Peyer's patch (tissue), 4 donors: ENCODE data around the gene PLPP6. TPM values are rescaled to one million over a fixed set of nuclear protein-coding genes. Genes with fewer than 3 reads are reported as not detected.

ENCODE experiments used
- DNase-seq, 3 donors: peaks; one replicate each; pipeline ENCODE4 v3.0.0-alpha.2; 2017 to 2019
- H3K27ac ChIP-seq, 4 donors: fragments of 200-600 bp; sonication (generic); one replicate each; pipeline ENCODE4 v1.5.1; 2016 to 2019
- H3K27me3 ChIP-seq, 2 donors: fragments of 200-600 bp; sonication (generic); one replicate each; pipeline ENCODE4 v1.5.1; 2019
- H3K36me3 ChIP-seq, 3 donors: fragments of 200-600 bp; sonication (generic); one replicate each; pipeline ENCODE4 v1.5.1; 2016 to 2019
- H3K4me1 ChIP-seq, 4 donors: fragments of 200-600 bp; sonication (generic); one replicate each; pipeline ENCODE4 v1.5.1; 2016 to 2019
- H3K4me3 ChIP-seq, 4 donors: fragments of 200-600 bp; sonication (generic); 1 replicate in 3 of 4; 2 replicates in 1 of 4; pipeline ENCODE4 v1.5.1; 2016 to 2019; ENCODE audit warnings: mild to moderate bottlenecking in 1 of 4
- H3K9me3 ChIP-seq, 4 donors: fragments of 200-600 bp; sonication (generic); one replicate each; pipeline ENCODE4 v1.5.1; 2016 to 2019; ENCODE audit warnings: mild to moderate bottlenecking in 1 of 4
- POLR2A ChIP-seq, 2 donors: fragments of 450-650 bp; IDR thresholded peaks; one replicate each; pipeline ENCODE4 v1.5.1; 2017; ENCODE audit warnings: antibody characterized with exemption in 2 of 2, mild to moderate bottlenecking in 2 of 2, moderate library complexity in 2 of 2
- total RNA-seq, 4 donors: library from RNA; depleted of rRNA; stranded (reverse); fragments of >200 nt; gene quantifications; one replicate each; pipeline ENCODE4 v1.1.0, GENCODE V29; 2016
- TF ChIP-seq, protein P1 (sequence below), 6 experiments: fragments of 450-650 bp in 4 of 6; fragments of 200-600 bp in 2 of 6; sonication (generic) in 1 of 6; IDR thresholded peaks; one replicate each; pipeline ENCODE4 v1.5.1; 2017 to 2019; ENCODE audit warnings: antibody characterized with exemption in 6 of 6, mild to moderate bottlenecking in 3 of 6, moderate library complexity in 1 of 6

Gene PLPP6
- total RNA-seq, 4 donors from 2014 or later, result 7.4 to 27.0 (median 19.7) TPM

DNA sequence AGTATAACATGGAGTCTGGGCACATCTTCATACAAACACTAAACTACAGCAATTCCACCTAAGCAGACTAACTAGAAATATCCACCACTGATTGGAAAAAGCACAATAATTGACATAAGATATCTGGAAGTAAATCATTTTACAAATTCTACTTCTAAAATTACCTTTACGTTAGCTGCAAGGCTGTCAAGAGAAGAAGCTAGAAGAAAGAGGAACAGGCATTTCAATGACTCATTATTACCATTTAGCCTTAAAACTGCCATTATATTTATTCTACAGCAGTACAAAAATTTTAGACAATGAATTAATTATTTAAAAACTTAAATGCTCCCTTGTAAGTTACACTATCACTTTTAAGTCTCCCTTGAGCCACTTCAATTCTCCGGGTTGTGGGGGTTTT is 43.4 kb upstream of the PLPP6 start:
- no peaks in the 10 kb centered on the region for H3K4me1 ChIP-seq
- TF ChIP-seq, protein P1, sequence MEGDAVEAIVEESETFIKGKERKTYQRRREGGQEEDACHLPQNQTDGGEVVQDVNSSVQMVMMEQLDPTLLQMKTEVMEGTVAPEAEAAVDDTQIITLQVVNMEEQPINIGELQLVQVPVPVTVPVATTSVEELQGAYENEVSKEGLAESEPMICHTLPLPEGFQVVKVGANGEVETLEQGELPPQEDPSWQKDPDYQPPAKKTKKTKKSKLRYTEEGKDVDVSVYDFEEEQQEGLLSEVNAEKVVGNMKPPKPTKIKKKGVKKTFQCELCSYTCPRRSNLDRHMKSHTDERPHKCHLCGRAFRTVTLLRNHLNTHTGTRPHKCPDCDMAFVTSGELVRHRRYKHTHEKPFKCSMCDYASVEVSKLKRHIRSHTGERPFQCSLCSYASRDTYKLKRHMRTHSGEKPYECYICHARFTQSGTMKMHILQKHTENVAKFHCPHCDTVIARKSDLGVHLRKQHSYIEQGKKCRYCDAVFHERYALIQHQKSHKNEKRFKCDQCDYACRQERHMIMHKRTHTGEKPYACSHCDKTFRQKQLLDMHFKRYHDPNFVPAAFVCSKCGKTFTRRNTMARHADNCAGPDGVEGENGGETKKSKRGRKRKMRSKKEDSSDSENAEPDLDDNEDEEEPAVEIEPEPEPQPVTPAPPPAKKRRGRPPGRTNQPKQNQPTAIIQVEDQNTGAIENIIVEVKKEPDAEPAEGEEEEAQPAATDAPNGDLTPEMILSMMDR (IDR thresholded peaks at IDR 0.05), result no peak
- TF ChIP-seq POLR2A (IDR thresholded peaks at IDR 0.05), result no peak

DNA sequence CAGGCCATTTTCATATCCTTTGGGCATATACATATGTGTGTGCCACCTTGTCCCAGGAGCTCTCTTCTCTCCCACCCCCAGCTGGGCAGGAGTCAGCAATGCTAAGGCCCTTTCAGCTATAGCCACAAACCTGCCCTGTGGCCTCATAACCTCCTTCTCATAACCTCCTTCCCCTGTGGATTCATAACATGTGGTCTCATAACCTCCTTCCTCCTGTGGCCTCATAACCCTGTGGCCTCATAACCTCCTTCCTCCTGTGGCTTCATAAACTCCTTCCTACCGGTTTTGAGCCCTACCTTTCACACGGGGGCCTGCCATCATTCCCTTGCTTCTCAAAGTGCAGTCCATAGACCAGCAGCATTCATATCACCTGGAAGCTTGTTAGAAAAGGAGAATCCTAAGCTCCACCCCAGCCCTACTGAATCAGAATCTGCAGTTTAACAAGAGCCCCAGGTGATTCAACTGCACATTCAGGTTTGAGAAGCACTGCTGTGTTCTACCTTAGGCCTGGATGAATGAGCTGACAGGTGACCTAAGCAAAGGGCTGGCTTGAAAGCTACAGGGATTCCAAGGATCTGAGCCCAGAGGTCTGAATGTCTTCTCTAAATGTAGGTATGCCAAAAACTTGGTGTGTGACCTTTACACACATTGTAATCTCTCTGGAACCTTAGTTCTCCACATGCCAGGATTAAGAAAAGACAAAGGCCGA is 41.9 kb upstream of the PLPP6 start:
- Histone ChIP-seq H3K9me3 (no peaks in the 10 kb centered on the region), H3K27ac (no peak overlapping the region), H3K4me1 (no peaks in the 10 kb centered on the region), H3K36me3 (peaks cover 0 to 11% (median 0%) of the 10 kb centered on the region in 3 donors), H3K4me3 (no peak overlapping the region), H3K27me3 (no peaks in the 10 kb centered on the region)
- DNase-seq, result no peak
- TF ChIP-seq POLR2A (IDR thresholded peaks at IDR 0.05), result no peak
- TF ChIP-seq, protein P1 (IDR thresholded peaks at IDR 0.05), result no peak

More for the DNA sequence above, 43.4 kb upstream of the PLPP6 start:
- H3K4me3 ChIP-seq, result no peak overlapping the region
- H3K36me3 ChIP-seq, result peaks cover 0 to 11% (median 0%) of the 10 kb centered on the region in 3 donors
- H3K27ac ChIP-seq, result no peak overlapping the region
- no peak for DNase-seq
- no peaks in the 10 kb centered on the region for H3K27me3 ChIP-seq
- no peaks in the 10 kb centered on the region for H3K9me3 ChIP-seq

DNA sequence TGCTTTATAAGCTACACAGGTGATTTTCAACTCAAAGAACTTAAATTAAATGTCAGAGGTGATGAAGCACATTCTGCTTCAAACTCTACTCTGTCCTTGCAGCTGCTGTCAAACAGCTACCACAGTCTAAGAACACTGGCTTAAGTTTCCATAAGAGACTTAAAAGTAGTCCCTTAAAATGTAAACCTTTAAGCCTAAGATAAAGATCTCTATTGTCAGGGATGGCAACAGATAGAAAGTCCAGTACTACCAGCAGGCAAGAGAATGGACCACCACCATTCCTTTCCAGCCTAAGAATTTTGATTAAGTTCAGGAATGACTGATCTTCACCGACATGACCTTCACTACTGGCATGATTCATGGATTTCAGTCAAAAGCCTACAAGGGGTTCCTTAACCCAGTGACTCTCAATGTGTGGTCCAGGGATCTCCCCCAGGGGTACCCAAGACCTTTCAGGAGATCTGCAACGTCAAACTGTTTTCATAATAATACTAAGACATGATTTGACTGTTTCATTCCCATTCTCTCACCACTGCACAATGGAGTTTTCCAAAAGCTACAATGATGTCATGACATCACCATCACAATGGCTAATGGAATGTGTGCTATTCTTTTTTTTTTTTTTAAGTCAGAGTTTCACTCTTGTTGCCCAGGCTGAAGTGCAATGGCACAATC is 41.1 kb upstream of the PLPP6 start:
- H3K27me3 ChIP-seq, result no peaks in the 10 kb centered on the region
- H3K4me1 ChIP-seq, result no peaks in the 10 kb centered on the region
- no peak overlapping the region for H3K27ac ChIP-seq
- no peak for TF ChIP-seq POLR2A (IDR thresholded peaks at IDR 0.05)
- TF ChIP-seq, protein P1 (IDR thresholded peaks at IDR 0.05), result no peak
- no peaks in the 10 kb centered on the region for H3K9me3 ChIP-seq
- no peak for DNase-seq
- no peak overlapping the region for H3K4me3 ChIP-seq
- peaks cover 0 to 11% (median 0%) of the 10 kb centered on the region in 3 donors for H3K36me3 ChIP-seq

DNA sequence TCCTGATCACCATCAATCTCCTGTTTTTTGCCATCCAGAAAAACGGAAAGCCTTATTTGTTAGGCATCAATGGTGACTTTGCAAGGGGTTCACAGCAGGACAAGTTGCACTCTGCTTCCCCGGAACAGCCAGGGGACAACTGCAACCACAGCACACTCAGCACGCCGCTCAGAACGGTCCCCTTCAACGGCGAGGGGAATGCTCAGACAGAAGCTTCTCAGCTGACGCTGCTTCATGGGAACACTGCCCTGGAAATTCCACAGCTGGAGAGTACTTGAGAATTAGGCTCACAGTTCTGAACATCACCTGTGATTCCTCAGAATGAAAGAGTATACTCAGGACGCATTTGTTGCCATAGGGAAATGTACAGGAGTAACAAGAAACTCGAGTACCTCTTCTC is 40.1 kb upstream of the PLPP6 start:
- TF ChIP-seq, protein P1 (IDR thresholded peaks at IDR 0.05), result no peak
- no peak for TF ChIP-seq POLR2A (IDR thresholded peaks at IDR 0.05)
- H3K4me3 ChIP-seq, result no peak overlapping the region
- no peaks in the 10 kb centered on the region for H3K27me3 ChIP-seq
- no peak for DNase-seq
- H3K36me3 ChIP-seq, result peaks cover 0 to 11% (median 0%) of the 10 kb centered on the region in 3 donors
- no peak overlapping the region for H3K27ac ChIP-seq
- H3K9me3 ChIP-seq, result no peaks in the 10 kb centered on the region
- no peaks in the 10 kb centered on the region for H3K4me1 ChIP-seq

DNA sequence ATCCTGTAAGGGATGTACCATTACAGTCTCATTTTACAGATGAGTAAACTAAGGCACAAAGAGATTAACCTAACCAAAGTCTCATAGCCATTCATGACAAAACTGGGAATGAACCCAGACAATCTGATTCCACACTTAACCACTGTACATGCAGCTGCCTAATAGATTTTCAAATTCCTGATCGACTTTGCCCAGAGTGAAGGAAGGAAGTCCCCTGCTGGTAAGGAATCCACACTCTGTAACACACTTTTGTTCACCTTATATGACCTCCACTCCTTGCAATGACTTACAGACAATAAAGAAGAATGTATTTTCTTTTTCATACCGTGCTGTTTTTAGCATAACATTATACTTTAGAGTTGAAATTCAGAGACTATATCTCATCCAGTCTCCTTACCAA is 31.3 kb upstream of the PLPP6 start:
- Histone ChIP-seq H3K4me3 (no peak overlapping the region), H3K27ac (no peak overlapping the region), H3K36me3 (no peaks in the 10 kb centered on the region), H3K9me3 (no peaks in the 10 kb centered on the region), H3K27me3 (no peaks in the 10 kb centered on the region), H3K4me1 (no peaks in the 10 kb centered on the region)
- DNase-seq, result no peak
- TF ChIP-seq, protein P1 (IDR thresholded peaks at IDR 0.05), result no peak
